ENCODE data around the gene NGRN. TPM values are rescaled to one million over a fixed set of nuclear protein-coding genes. Genes with fewer than 3 reads are reported as not detected.

The NGRN gene
- 50.1 and 58.4 TPM in 2 replicates for total RNA-seq

GRCh38 chr15:90265271-90266060, at the start of gene NGRN:
Gene NGRN (plus strand): TSS chr15:90265672. CDS start chr15:90265713, 41 bp downstream.

GRCh38 chr15:90233387-90234095, 31.9 kb upstream of the NGRN start, which contains the start of gene CIB1:
Gene CIB1 (minus strand): TSS chr15:90233941. CDS start chr15:90233885, 56 bp downstream.

GRCh38 chr15:90234096-90234988, 31.1 kb upstream of the NGRN start, which contains the start of gene GDPGP1:
Gene GDPGP1 (plus strand): TSS chr15:90234209. CDS start chr15:90240909, 6,700 bp downstream.

GRCh38 chr15:90249203-90249863, 16.1 kb upstream of the NGRN start, which contains the start of gene TTLL13:
Gene TTLL13 (plus strand): TSS chr15:90249556. CDS start chr15:90250631, 1,075 bp downstream.

Small RNA genes lying within 50 kb of the gene (small RNA-seq; reads per million reads assigned to genes)
- gene AC091167.3 (not detected), gene RN7SL736P (not detected)

Other genes with a start within 250 kb of the NGRN start
- 67.2 and 74.4 TPM in 2 replicates for gene IDH2, start 163.2 kb upstream of the NGRN start, total RNA-seq
- 8.5 and 9.8 TPM in 2 replicates for gene SEMA4B, start 64.3 kb upstream of the NGRN start, total RNA-seq
- 26.6 and 30.6 TPM in 2 replicates for gene CIB1, start 31.7 kb upstream of the NGRN start, total RNA-seq
- 8.4 and 11.3 TPM in 2 replicates for gene GDPGP1, start 31.5 kb upstream of the NGRN start, total RNA-seq
- not detected in 2 replicates for gene TTLL13, start 16.1 kb upstream of the NGRN start, total RNA-seq
- gene ZNF774, start 86.6 kb downstream of the NGRN start, total RNA-seq = 1.5 and 5.3 TPM in 2 replicates
- gene IQGAP1, start 122.6 kb downstream of the NGRN start, total RNA-seq = 344 and 378 TPM in 2 replicates